PFSK-1 (cell line): ENCODE results near the gene NCEH1.

Experiments
- FOXP2 ChIP-seq: optimal IDR thresholded peaks from 2 replicates; pipeline ENCODE3; 2011; ENCODE audit warnings: borderline replicate concordance, control low read depth, inconsistent platforms; ENCODE audit not compliant: insufficient read depth; ENCODE audit errors: extremely low read length, extremely low read depth
- POLR2AphosphoS5 ChIP-seq: IDR thresholded peaks from 2 replicates; pipeline ENCODE4 v1.6.1; 2012; ENCODE audit warnings: low read depth, mild to moderate bottlenecking, control low read depth, low read length, moderate library complexity
- SIN3A ChIP-seq: IDR thresholded peaks from 2 replicates; pipeline ENCODE4 v1.6.1; 2012; ENCODE audit warnings: mild to moderate bottlenecking, low read length, moderate library complexity, borderline replicate concordance; ENCODE audit not compliant: insufficient read depth

- TF ChIP-seq SIN3A (no peak), FOXP2 (no peak), POLR2AphosphoS5 (no peak)
Observed at GRCh38 chr3:172617976-172618375, 92.9 kb downstream of the NCEH1 start.
